Mesenchymal stem cell (in vitro differentiated cells and primary cell): ENCODE data around the gene STK11IP.

Source experiments
- DNase-seq: peaks from one replicate; pipeline ENCODE4 v3.0.0-alpha.2; 2013
- H2AFZ ChIP-seq: one replicate; pipeline ENCODE4 v1.6.1; 2013; ENCODE audit warnings: low read depth, mild to moderate bottlenecking, control low read depth, inconsistent platforms, low read length, moderate library complexity
- H2AK5ac ChIP-seq: 2 replicates; pipeline ENCODE4 v1.6.1; 2013; ENCODE audit warnings: low read length, moderate library complexity, mild to moderate bottlenecking, inconsistent platforms; ENCODE audit not compliant: severe bottlenecking
- H2BK120ac ChIP-seq: one replicate; pipeline ENCODE4 v1.6.1; 2013; ENCODE audit warnings: low read depth, mild to moderate bottlenecking, inconsistent platforms, low read length, moderate library complexity
- H2BK12ac ChIP-seq, 2 experiments: one replicate each; pipeline ENCODE4 v1.6.1; 2013; ENCODE audit warnings: inconsistent platforms in 2 of 2, low read length in 2 of 2, mild to moderate bottlenecking in 2 of 2, moderate library complexity in 2 of 2, control low read depth in 1 of 2
- H2BK15ac ChIP-seq: one replicate; pipeline ENCODE4 v1.6.1; 2013; ENCODE audit warnings: mild to moderate bottlenecking, low read depth, inconsistent platforms; ENCODE audit not compliant: poor library complexity, severe bottlenecking
- H2BK5ac ChIP-seq: 2 replicates; pipeline ENCODE4 v1.6.1; 2013; ENCODE audit warnings: low read depth, mild to moderate bottlenecking, low read length, control low read depth, inconsistent platforms; ENCODE audit not compliant: poor library complexity, severe bottlenecking
- H3K14ac ChIP-seq, 2 experiments: one replicate each; pipeline ENCODE4 v1.6.1; 2013; ENCODE audit warnings: inconsistent platforms in 2 of 2, low read length in 2 of 2, control low read depth in 1 of 2, mild to moderate bottlenecking in 1 of 2, moderate library complexity in 1 of 2
- H3K18ac ChIP-seq, 2 experiments: one replicate each; pipeline ENCODE4 v1.6.1; 2013; ENCODE audit warnings: inconsistent platforms in 2 of 2, low read length in 2 of 2, control low read depth in 1 of 2, low read depth in 1 of 2, mild to moderate bottlenecking in 1 of 2
- H3K23ac ChIP-seq, 2 experiments: one replicate each; pipeline ENCODE4 v1.6.1; 2013; ENCODE audit warnings: inconsistent platforms in 2 of 2, low read length in 2 of 2, mild to moderate bottlenecking in 2 of 2, moderate library complexity in 2 of 2, control low read depth in 1 of 2
- H3K27ac ChIP-seq: 2 replicates; pipeline ENCODE4 v1.5.1; 2013; ENCODE audit warnings: mild to moderate bottlenecking, moderate library complexity, low read length, control low read depth, inconsistent platforms; ENCODE audit not compliant: poor library complexity, severe bottlenecking
- H3K27me3 ChIP-seq, 2 experiments: 2 replicates each; pipeline versions ENCODE4 v1.6.1 to v1.7.0; 2013; ENCODE audit warnings: low read length in 2 of 2, mild to moderate bottlenecking in 2 of 2, moderate library complexity in 2 of 2, control low read depth in 1 of 2, inconsistent platforms in 1 of 2; ENCODE audit not compliant: control insufficient read depth in 1 of 2, insufficient read depth in 1 of 2
- H3K36me3 ChIP-seq, 2 experiments: 2 replicates each; pipeline versions ENCODE4 v1.6.1 to v1.7.0; 2013; ENCODE audit warnings: low read length in 2 of 2, control low read depth in 1 of 2, inconsistent platforms in 1 of 2, low read depth in 1 of 2, mild to moderate bottlenecking in 1 of 2; ENCODE audit not compliant: insufficient read depth in 2 of 2, control insufficient read depth in 1 of 2
- H3K4ac ChIP-seq, 2 experiments: one replicate each; pipeline ENCODE4 v1.6.1; 2013; ENCODE audit warnings: inconsistent platforms in 2 of 2, low read length in 2 of 2, mild to moderate bottlenecking in 2 of 2, moderate library complexity in 2 of 2, control low read depth in 1 of 2, low read depth in 1 of 2
- H3K4me1 ChIP-seq: 2 replicates; pipeline ENCODE4 v1.6.1; 2013; ENCODE audit warnings: low read depth, low read length, control low read depth; ENCODE audit not compliant: control insufficient read depth, insufficient read depth
- H3K4me2 ChIP-seq: 2 replicates; pipeline ENCODE4 v1.6.1; 2013; ENCODE audit warnings: low read length, mild to moderate bottlenecking, inconsistent platforms; ENCODE audit not compliant: poor library complexity, severe bottlenecking
- H3K4me3 ChIP-seq, 2 experiments: 2 replicates each; pipeline versions ENCODE4 v1.5.1 to v1.7.0; 2013; ENCODE audit warnings: low read length in 2 of 2, mild to moderate bottlenecking in 2 of 2, control low read depth in 1 of 2, low read depth in 1 of 2; ENCODE audit not compliant: insufficient read depth in 1 of 2
- H3K79me1 ChIP-seq: replicated peaks from 2 replicates; pipeline ENCODE4 v1.6.1; 2013; ENCODE audit warnings: mild to moderate bottlenecking, control low read depth, low read length, inconsistent platforms; ENCODE audit not compliant: poor library complexity, severe bottlenecking
- H3K9ac ChIP-seq: 2 replicates; pipeline ENCODE4 v1.7.0; 2013; ENCODE audit warnings: mild to moderate bottlenecking, low read length, moderate library complexity
- H3K9me3 ChIP-seq: 2 replicates; pipeline ENCODE4 v1.7.0; 2013; ENCODE audit warnings: mild to moderate bottlenecking, low read length; ENCODE audit not compliant: control insufficient read depth
- H4K8ac ChIP-seq: one replicate; pipeline ENCODE4 v1.6.1; 2013; ENCODE audit warnings: inconsistent platforms, mild to moderate bottlenecking, low read length, moderate library complexity
- H4K91ac ChIP-seq: one replicate; pipeline ENCODE4 v1.6.1; 2013; ENCODE audit warnings: mild to moderate bottlenecking, low read length, inconsistent platforms
- WGBS: methylation state at CpG from one replicate; pipeline ENCODE4 v1.1.7; 2013; ENCODE audit warnings: mixed read lengths; 5-methylcytosine and 5-hydroxymethylcytosine counted together

STK11IP gene

DNA sequence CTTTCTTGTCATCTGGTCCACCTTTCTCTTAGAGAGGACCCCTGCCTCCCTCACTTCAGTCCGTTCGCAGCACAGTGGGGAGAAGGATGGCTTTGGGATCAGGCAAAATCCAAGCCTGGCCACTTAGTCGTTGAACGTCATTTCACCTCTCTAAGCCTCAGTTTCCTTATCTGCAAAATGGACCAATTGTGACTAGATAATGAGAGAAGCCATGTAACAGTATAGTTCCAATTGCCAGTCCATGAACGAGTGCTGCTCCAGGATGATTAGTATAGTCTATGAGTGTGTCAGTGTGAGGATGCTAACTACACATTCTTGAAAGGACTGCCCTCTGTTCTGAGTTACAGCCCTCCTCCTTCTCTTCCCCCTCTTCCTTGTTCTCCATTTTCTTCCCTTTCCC, 24.5 kb upstream of the STK11IP start:
- Histone ChIP-seq H3K23ac (no peak overlapping the region), H3K14ac (no peak overlapping the region), H2BK12ac (no peak overlapping the region), H3K18ac (no peak overlapping the region), H2BK120ac (no peak overlapping the region), H2AFZ (no peak overlapping the region), H4K91ac (no peak overlapping the region), H2BK5ac (no peak overlapping the region), H3K9me3 (no peaks in the 10 kb centered on the region), H3K9ac (no peak overlapping the region), H2AK5ac (no peak overlapping the region), H2BK15ac (no peak overlapping the region), H3K36me3 (peaks cover 4 to 8% of the 10 kb centered on the region in 2 experiments), H3K4me2 (no peak overlapping the region), H3K27ac (no peak overlapping the region), H3K4me3 (no peak overlapping the region), H3K27me3 (peaks cover 35 to 36% of the 10 kb centered on the region in 2 experiments), H4K8ac (no peak overlapping the region), H3K4ac (no peak overlapping the region), H3K4me1 (peaks cover 25% of the 10 kb centered on the region), H3K79me1 (peaks cover 7% of the 10 kb centered on the region)
- WGBS: 95% methylated on average over 2 of the region's 5 CpGs
- no peak for DNase-seq

DNA sequence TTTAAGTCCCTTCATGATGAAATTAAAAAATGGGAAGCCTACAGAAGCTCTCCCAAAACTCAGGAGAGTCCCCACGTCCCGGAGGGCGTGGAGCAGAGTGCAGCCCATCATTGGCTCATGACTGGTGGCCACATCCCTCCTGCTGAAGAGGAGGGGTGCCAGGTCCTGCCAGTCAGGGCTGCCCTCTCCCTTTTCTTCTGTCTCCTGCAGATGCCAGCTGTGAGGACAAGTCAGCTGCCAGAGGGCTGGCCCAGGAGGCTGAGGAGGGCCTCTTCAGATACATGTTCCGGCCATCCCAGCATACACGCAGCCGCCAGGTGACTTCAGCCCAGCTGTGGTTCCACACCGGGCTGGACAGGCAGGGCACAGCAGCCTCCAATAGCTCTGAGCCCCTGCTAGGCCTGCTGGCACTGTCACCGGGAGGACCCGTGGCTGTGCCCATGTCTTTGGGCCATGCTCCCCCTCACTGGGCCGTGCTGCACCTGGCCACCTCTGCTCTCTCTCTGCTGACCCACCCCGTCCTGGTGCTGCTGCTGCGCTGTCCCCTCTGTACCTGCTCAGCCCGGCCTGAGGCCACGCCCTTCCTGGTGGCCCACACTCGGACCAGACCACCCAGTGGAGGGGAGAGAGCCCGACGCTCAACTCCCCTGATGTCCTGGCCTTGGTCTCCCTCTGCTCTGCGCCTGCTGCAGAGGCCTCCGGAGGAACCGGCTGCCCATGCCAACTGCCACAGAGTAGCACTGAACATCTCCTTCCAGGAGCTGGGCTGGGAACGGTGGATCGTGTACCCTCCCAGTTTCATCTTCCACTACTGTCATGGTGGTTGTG, 23.0 kb upstream of the STK11IP start:
- peak overlapping the region in 1 of 2 experiments; percentile 7 for H3K14ac ChIP-seq
- WGBS: 90% methylated on average over 22 of the region's 22 CpGs

DNA sequence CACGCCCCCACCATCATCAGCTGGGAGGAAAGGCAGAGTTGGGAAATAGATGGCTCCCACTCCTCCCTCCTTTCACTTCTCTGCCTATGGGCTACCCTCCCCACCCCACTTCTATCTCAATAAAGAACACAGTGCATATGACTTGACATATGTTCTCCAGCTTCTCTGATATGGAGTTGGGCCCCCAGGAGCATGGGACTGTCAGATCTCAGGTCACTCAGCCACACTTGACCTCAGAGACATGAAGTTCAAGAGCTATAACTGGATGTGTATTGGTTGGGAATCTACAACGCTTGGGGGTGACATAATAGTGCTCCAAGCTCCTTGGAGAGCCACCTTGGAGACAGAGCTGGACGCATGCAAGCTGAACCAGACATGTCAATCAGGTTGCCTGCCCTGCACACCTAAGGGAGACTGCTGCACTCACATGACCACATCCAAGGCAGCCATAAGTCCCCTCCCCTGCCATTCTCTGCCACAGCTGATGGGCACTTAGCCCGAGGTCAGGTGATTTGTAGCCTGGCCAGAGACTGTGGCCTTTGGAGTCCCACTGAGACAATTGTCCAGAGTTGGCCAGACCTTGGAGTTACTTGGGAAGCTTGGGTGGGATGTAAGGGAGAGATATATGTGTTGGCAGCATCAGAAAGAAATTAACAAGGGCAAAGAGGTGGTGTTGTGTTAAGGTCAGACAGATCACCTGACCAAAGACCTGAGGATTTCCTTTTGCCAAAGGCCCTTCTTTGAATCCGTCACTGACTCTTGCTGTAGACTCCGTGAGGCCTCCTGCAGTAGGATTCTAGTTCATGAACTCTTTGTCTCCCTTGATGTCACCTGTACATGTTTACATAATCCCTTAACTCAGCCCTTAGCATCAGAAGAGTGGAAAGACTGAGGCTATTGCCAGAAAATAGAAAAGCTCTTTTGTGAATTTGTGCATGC, 21.8 kb upstream of the STK11IP start:
- H3K9ac ChIP-seq: no peak overlapping the region
- peaks cover 14% of the 10 kb centered on the region for H3K4me1 ChIP-seq
- WGBS: 85% methylated on average over 6 of the region's 6 CpGs
- no peaks in the 10 kb centered on the region for H3K79me1 ChIP-seq
- no peak overlapping the region for H3K4ac ChIP-seq
- DNase-seq: no peak
- no peak overlapping the region for H2BK12ac ChIP-seq
- H3K23ac ChIP-seq: no peak overlapping the region
- H2BK120ac ChIP-seq: no peak overlapping the region
- no peak overlapping the region for H3K27ac ChIP-seq
- no peak overlapping the region for H3K4me3 ChIP-seq
- H2AK5ac ChIP-seq: no peak overlapping the region
- no peak overlapping the region for H3K18ac ChIP-seq
- H3K4me2 ChIP-seq: no peak overlapping the region
- H4K8ac ChIP-seq: no peak overlapping the region
- H3K36me3 ChIP-seq: no peaks in the 10 kb centered on the region
- H2AFZ ChIP-seq: no peak overlapping the region
- H2BK15ac ChIP-seq: no peak overlapping the region
- peaks cover 36 to 43% of the 10 kb centered on the region in 2 experiments for H3K27me3 ChIP-seq
- no peak overlapping the region for H3K14ac ChIP-seq
- H3K9me3 ChIP-seq: no peaks in the 10 kb centered on the region
- no peak overlapping the region for H4K91ac ChIP-seq
- H2BK5ac ChIP-seq: no peak overlapping the region

More for the DNA sequence above, 23.0 kb upstream of the STK11IP start:
- Histone ChIP-seq H3K4me1 (peaks cover 22% of the 10 kb centered on the region), H3K4ac (no peak overlapping the region), H3K23ac (no peak overlapping the region), H2BK15ac (no peak overlapping the region), H3K9ac (no peak overlapping the region), H3K79me1 (peaks cover 6% of the 10 kb centered on the region), H2BK120ac (no peak overlapping the region), H4K91ac (no peak overlapping the region), H3K27me3 (peaks cover 36 to 43% of the 10 kb centered on the region in 2 experiments), H3K9me3 (no peaks in the 10 kb centered on the region), H3K36me3 (peaks cover 0 to 2% of the 10 kb centered on the region in 2 experiments), H3K4me2 (no peak overlapping the region), H2AK5ac (no peak overlapping the region), H3K18ac (no peak overlapping the region), H2AFZ (no peak overlapping the region), H2BK5ac (no peak overlapping the region), H4K8ac (no peak overlapping the region), H2BK12ac (no peak overlapping the region), H3K27ac (no peak overlapping the region), H3K4me3 (no peak overlapping the region)
- DNase-seq: no peak
